Immature natural killer cell (primary cell): ENCODE data around the gene KRTAP12-4. TPM values are rescaled to one million over a fixed set of nuclear protein-coding genes. Genes with fewer than 3 reads are reported as not detected.
A peak's percentile ranks its signal among the peaks of the same experiment; 100 is the strongest.
"Not testable (repeated sequence)": the region's sequence is repeated elsewhere in the genome, so short reads cannot be mapped to it uniquely, and the experiment has no call there.

Source experiments
- DNase-seq, 3 donors: peaks; one replicate each; pipeline ENCODE4 v3.0.0; 2022; ENCODE audit warnings: mixed read lengths in 1 of 3
- H3K27ac Mint-ChIP-seq, 6 donors: one replicate each; pipeline ENCODE4 v1.8.0; 2020; ENCODE audit warnings: mixed read lengths in 6 of 6, mild to moderate bottlenecking in 5 of 6, inconsistent platforms in 4 of 6, moderate library complexity in 3 of 6
- H3K27me3 Mint-ChIP-seq, 3 donors: one replicate each; pipeline ENCODE4 v1.8.0; 2020 to 2021; ENCODE audit warnings: low read depth in 3 of 3, mild to moderate bottlenecking in 3 of 3, mixed read lengths in 3 of 3, moderate library complexity in 3 of 3, inconsistent platforms in 1 of 3
- H3K36me3 Mint-ChIP-seq, 3 donors: one replicate each; pipeline ENCODE4 v1.8.0; 2020; ENCODE audit warnings: mixed read lengths in 3 of 3, inconsistent platforms in 2 of 3, mild to moderate bottlenecking in 2 of 3
- H3K4me1 Mint-ChIP-seq, 2 donors: one replicate each; pipeline ENCODE4 v1.8.0; 2020; ENCODE audit warnings: inconsistent platforms in 2 of 2, mild to moderate bottlenecking in 2 of 2, mixed read lengths in 2 of 2, moderate library complexity in 1 of 2
- H3K4me3 Mint-ChIP-seq, 5 donors: one replicate each; pipeline ENCODE4 v1.8.0; 2020; ENCODE audit warnings: mild to moderate bottlenecking in 5 of 5, mixed read lengths in 5 of 5, inconsistent platforms in 3 of 5, moderate library complexity in 3 of 5
- H3K9me3 Mint-ChIP-seq, 6 donors: one replicate each; pipeline ENCODE4 v1.8.0; 2020; ENCODE audit warnings: mild to moderate bottlenecking in 6 of 6, mixed read lengths in 6 of 6, inconsistent platforms in 4 of 6, moderate library complexity in 3 of 6
- polyA plus RNA-seq, 3 donors: library from polyadenylated mRNA; unstranded; fragments of 300-500 nt; fragmentation: Illumina TruSeq; gene quantifications; one replicate each; pipeline ENCODE4 v1.2.3, GENCODE V29; 2021

Gene KRTAP12-4
- polyA plus RNA-seq, 3 donors from 2014 or later: not detected

DNA sequence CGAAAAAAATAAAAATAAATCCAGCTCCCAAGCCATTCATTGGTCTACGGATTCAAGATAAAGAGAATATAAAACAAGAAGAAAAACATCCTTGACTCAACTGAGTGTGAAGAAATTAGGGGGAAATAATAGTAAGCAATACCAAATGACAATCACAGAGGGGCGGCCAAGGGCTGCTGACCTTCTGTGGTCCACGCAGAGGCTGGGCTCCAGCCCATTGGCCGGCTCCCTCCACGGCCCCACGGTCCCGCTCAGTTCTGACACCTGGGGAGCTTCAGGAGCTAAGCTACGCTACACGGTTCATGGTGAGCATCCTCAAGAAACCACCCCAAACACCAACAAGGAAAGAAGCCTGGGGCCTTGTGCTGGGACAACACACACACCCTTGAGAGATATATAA lies 42.1 kb upstream of the KRTAP12-4 start:
- peaks cover 0 to 18% (median 6%) of the 10 kb centered on the region in 6 donors for H3K9me3 Mint-ChIP-seq
- DNase-seq: no peak
- H3K27me3 Mint-ChIP-seq: peaks cover 8 to 19% (median 10%) of the 10 kb centered on the region in 3 donors
- H3K27ac Mint-ChIP-seq: no peak overlapping the region
- no peak overlapping the region for H3K4me3 Mint-ChIP-seq
- H3K36me3 Mint-ChIP-seq: peaks cover 0 to 7% (median 4%) of the 10 kb centered on the region in 3 donors
- H3K4me1 Mint-ChIP-seq: peaks cover 0 to 8% of the 10 kb centered on the region in 2 donors

DNA sequence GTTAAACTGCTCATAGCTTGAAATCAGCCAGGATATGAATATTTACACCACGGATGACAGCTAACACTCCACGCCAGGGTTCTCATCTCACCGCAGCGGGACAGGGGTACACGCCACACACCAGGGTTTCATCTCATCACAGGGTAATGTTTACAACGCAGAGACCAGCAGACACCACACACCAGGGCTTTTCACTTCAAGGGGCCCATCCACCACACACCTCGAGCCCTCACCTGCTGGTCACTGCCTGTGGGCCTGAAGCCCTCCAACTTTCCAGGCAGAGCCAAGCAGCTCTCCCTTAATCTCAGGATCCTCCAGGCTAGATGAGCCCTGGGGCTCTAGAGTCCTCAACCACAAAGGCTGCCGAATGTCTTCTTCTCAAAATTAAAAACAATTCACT lies 41.2 kb upstream of the KRTAP12-4 start:
- Mint-ChIP-seq H3K27me3 (peaks cover 5 to 16% (median 10%) of the 10 kb centered on the region in 3 donors), H3K36me3 (peaks cover 0 to 7% (median 4%) of the 10 kb centered on the region in 3 donors), H3K4me1 (peaks cover 0 to 8% of the 10 kb centered on the region in 2 donors), H3K9me3 (peaks cover 0 to 18% (median 6%) of the 10 kb centered on the region in 6 donors), H3K27ac (no peak overlapping the region), H3K4me3 (no peak overlapping the region)
- no peak for DNase-seq

DNA sequence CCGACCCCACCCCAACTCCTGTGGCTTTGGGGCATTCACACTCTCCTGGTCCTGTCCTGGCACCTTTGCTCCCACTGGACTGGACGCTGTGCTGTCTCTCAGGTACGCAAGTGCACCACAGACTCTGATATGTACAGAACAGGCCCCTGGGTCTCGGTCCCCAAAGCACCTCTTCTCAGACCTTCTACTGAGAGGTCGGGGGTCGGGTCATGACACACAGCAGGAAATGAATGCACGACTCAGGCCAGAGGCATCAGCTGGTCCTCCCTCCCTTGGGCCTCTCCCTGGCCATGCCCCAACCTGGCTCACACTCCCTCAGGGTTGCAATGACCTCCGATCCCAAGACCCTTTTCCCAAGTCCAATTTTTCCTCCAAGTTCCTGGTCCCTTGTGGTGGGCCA lies 40.7 kb upstream of the KRTAP12-4 start:
- no peak overlapping the region for H3K27ac Mint-ChIP-seq

DNA sequence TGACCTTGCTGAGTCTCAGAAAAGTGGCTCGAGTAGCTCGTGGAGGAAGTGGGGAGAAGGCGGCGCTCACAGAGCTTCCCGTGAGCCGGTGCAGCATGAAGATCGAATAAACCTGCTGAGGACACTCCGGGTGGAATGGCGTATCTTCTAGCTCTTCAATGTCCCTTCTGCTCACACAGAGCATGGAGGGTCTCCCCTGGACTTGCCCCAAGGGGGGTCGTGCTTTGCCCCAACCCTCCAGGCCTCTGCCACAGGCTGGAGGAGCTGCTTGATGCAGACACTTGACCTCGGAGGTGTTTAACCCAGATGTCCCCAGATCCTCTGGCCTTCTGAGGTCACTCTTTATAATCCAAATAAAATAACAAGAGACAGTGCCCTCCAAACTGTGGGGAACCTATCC lies 40.3 kb upstream of the KRTAP12-4 start:
- Mint-ChIP-seq H3K36me3 (peaks cover 0 to 7% (median 4%) of the 10 kb centered on the region in 3 donors), H3K27ac (peak overlapping the region in 1 of 6 donors; percentile 24), H3K9me3 (peaks cover 0 to 18% (median 6%) of the 10 kb centered on the region in 6 donors), H3K4me1 (peaks cover 0 to 8% of the 10 kb centered on the region in 2 donors), H3K27me3 (peaks cover 4 to 14% (median 10%) of the 10 kb centered on the region in 3 donors), H3K4me3 (peak overlapping the region in 1 of 5 donors; percentile 45)
- DNase-seq: no peak

More for the DNA sequence above, 40.7 kb upstream of the KRTAP12-4 start:
- Mint-ChIP-seq H3K9me3 (peaks cover 0 to 18% (median 6%) of the 10 kb centered on the region in 6 donors), H3K4me1 (peaks cover 0 to 8% of the 10 kb centered on the region in 2 donors), H3K27me3 (peaks cover 4 to 16% (median 10%) of the 10 kb centered on the region in 3 donors), H3K4me3 (no peak overlapping the region), H3K36me3 (peaks cover 0 to 7% (median 4%) of the 10 kb centered on the region in 3 donors)
- no peak for DNase-seq

DNA sequence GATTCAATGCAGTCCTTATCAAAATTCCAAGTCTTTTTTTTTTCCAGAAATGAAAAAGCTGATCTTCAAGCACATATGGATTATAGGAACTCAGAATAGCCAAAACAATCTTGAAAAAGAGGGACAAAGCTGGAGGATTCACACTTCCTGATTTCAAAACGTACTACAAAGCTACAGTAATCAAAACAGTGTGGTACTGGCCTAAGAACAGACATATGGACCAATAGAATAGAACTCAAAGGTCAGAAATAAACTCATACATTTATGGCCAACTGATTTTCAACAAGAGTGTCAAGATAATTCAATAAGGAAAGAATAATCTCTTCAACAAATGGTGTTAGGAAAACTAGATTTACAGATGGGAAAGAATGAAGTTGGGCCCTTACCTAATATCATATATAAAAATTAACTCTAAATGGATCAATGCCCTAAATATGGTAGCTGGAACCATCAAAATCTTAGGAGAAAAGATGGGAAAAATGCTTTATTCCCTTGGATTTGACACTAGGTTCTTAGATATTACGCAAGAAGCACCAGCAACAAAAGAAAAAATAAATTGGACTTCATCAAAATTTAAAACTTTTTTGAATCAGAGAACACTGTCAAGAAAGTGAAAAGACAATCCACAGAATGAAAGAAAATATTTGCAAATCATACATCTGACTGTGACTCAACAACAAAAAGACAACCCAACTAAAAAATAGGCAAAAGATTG lies 38.5 kb upstream of the KRTAP12-4 start:
- Mint-ChIP-seq H3K27me3 (peaks cover 5 to 9% (median 7%) of the 10 kb centered on the region in 3 donors), H3K27ac (no peak overlapping the region)

DNA sequence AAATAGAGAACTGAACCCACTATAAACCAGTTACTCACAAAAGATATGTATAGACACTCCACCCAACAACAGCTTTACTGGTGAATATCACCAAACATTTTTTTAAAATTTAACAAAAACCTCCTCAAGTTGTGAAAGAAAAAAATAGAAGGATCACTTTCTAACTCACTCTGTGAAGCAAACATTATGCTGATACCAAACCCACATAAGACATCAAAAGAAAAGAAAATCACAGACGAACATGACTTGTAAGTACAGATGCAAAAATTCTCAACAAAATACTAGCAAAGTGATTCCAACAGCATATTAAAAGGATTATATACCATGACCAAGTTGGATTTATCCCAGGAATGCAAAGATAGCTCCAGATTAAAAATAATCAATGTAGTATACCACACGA lies 37.2 kb upstream of the KRTAP12-4 start:
- Mint-ChIP-seq H3K4me1 (peaks cover 0 to 5% of the 10 kb centered on the region in 2 donors), H3K27me3 (peaks cover 4 to 11% (median 5%) of the 10 kb centered on the region in 3 donors), H3K9me3 (peaks cover 0 to 18% (median 6%) of the 10 kb centered on the region in 6 donors), H3K36me3 (peaks cover 0 to 7% (median 4%) of the 10 kb centered on the region in 3 donors), H3K4me3 (no peak overlapping the region), H3K27ac (no peak overlapping the region)
- no peak for DNase-seq

More for the DNA sequence above, 38.5 kb upstream of the KRTAP12-4 start:
- Mint-ChIP-seq H3K9me3 (peaks cover 0 to 18% (median 6%) of the 10 kb centered on the region in 6 donors), H3K4me1 (peaks cover 0 to 7% of the 10 kb centered on the region in 2 donors), H3K36me3 (peaks cover 0 to 7% (median 4%) of the 10 kb centered on the region in 3 donors), H3K4me3 (no peak overlapping the region)
- DNase-seq: no peak

DNA sequence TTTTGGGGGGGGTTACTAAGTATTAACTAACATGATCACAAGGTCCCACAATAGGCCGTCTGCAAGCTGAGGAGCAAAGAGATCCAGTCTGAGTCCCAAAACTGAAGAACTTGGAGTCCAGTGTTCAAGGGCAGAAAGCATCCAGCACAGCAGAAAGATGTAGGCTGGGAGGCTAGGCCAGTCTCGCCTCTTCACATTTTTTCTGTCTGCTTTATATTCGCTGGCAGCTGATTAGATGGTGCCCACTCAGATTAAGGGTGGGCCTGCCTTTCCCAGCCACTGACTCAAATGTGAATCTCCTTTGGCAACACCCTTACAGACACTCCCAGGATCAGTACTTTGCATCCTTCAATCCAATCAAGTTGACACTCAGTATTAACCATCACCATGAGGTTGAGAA lies 35.3 kb upstream of the KRTAP12-4 start:
- Mint-ChIP-seq H3K9me3 (peaks cover 0 to 18% (median 6%) of the 10 kb centered on the region in 6 donors), H3K27ac (peak overlapping the region in 1 of 6 donors; percentile 64), H3K4me1 (peaks cover 7 to 12% of the 10 kb centered on the region in 2 donors)
- not testable (repeated sequence) for DNase-seq, H3K36me3 Mint-ChIP-seq, H3K27me3 Mint-ChIP-seq, H3K4me3 Mint-ChIP-seq

DNA sequence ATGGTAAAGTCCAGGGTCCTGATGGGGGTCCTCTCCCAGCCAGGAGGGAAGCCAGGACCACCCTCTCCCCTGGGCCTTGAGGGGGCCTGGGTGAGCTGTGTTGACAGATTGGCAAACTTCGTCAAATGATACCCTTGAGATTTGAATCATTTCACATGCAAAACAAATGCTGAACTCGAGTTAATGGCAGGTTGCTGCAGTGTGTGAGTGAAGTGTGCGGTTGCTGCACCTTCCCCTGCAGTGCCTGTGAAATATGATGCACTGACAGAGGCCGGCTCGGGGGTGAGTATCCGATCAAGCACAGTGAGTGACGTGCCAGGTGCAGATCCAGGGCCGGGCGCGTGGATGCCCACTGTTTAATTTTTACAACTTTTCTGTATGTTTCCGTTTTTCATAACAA lies 33.2 kb upstream of the KRTAP12-4 start:
- peaks cover 0 to 9% (median 4%) of the 10 kb centered on the region in 6 donors for H3K9me3 Mint-ChIP-seq
- peaks cover 6 to 7% of the 10 kb centered on the region in 2 donors for H3K4me1 Mint-ChIP-seq
- peaks cover 5 to 6% (median 5%) of the 10 kb centered on the region in 3 donors for H3K27me3 Mint-ChIP-seq
- H3K4me3 Mint-ChIP-seq: no peak overlapping the region
- DNase-seq: no peak
- peaks cover 0 to 3% (median 0%) of the 10 kb centered on the region in 3 donors for H3K36me3 Mint-ChIP-seq
- no peak overlapping the region for H3K27ac Mint-ChIP-seq

DNA sequence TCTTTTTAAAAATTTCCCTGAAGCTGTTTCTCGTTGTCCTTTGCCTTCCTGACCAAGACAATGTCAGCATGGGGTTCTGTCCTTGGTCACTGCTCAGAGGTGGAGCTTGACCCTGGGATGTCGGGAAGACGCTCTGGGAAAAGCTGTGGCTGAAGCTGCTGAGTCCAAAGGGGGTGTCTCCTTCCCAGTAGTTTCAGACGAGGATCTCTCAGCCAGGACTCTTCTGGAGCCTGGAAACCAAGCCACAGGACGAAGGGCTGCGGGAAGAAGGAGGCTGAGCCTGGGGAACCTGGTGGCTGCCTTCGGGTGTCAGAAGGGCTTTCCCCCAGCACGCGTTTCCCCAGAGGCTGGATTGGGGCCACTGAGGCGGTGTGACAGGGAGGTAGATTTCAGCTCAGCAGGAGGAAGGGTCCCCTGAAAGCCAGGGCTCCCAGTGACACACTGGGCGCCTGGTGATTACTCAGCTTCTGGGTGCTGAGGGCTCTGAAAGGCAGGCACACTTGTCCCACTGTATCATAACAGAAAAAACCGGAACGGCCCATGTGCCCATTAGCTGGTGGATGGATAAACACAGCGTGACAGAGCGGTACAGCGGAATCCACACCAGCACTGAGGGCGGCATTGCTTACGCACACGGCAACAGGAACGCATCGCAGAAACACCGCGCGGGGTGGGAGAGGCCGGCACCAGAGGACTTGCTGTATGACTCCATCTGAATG lies 32.5 kb upstream of the KRTAP12-4 start:
- no peak overlapping the region for H3K4me3 Mint-ChIP-seq
- DNase-seq: no peak
- H3K4me1 Mint-ChIP-seq: peaks cover 6 to 7% of the 10 kb centered on the region in 2 donors
- H3K9me3 Mint-ChIP-seq: peaks cover 0 to 3% (median 0%) of the 10 kb centered on the region in 6 donors
- H3K27ac Mint-ChIP-seq: no peak overlapping the region
- H3K36me3 Mint-ChIP-seq: no peaks in the 10 kb centered on the region
- peaks cover 2 to 10% (median 9%) of the 10 kb centered on the region in 3 donors for H3K27me3 Mint-ChIP-seq

DNA sequence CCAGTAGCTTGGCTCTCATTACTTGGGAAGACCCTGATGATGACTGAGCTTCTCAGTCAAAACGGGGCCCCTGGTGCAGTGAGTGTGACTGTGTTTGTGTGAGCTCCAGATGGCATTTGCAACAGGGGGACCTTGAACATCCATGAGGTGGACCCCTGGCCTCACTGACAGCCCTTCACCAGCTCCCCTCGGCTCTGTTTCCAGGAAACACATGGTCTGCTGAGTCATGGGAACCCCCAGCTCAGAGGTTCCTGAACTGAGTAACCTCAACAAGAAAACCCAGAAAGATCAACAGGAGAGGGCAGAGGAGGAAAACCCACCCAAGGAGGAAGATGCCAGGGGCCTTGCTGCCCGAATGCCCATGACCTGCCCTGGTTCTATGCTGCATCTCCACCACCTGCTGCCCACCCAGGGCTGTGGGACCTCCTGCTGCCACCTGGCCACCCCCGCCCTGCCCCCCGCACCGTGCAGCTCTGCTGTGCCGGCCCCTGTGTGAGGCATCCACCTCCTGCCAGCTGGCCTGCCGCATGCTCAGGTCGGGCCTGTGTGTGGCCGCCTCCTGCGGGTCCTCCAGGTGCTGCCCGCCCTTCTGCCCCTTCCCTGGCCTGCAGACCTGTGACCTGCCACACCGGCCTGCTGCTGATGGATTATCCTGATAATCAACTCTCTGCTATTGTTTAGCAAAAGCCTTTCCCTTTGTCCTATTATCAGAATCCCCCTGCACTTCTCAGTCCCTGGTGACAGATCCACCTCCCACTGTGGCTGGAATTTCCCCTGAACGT lies 31.7 kb upstream of the KRTAP12-4 start:
- Mint-ChIP-seq H3K9me3 (peaks cover 0 to 3% (median 0%) of the 10 kb centered on the region in 6 donors), H3K36me3 (no peaks in the 10 kb centered on the region), H3K4me3 (no peak overlapping the region), H3K4me1 (peaks cover 6 to 7% of the 10 kb centered on the region in 2 donors), H3K27ac (peak overlapping the region in 1 of 6 donors; percentile 37), H3K27me3 (peaks cover 2 to 11% (median 10%) of the 10 kb centered on the region in 3 donors)
- no peak for DNase-seq

DNA sequence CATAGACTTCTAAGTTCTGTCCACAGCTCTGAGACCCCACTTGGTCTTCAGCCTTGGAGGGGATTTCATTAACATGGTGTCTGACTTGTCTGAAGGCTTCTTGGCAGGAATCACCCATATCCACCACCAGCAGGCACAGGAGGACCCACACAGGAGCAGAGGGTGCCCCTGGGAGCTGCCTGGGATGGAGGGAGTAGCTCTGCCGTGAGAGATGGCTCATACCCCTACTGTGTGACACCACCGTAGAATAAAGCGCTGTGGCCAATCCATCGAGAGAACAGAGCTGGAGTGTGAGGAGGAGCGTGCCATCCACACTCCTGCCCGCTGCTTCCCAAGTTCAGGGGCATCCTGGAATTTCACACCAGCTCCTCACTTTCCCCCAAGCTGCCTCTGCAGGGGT lies 30.6 kb upstream of the KRTAP12-4 start:
- DNase-seq, H3K36me3 Mint-ChIP-seq, H3K4me3 Mint-ChIP-seq, H3K9me3 Mint-ChIP-seq, H3K27ac Mint-ChIP-seq, H3K4me1 Mint-ChIP-seq: not testable (repeated sequence)
- peaks cover 2 to 14% (median 10%) of the 10 kb centered on the region in 3 donors for H3K27me3 Mint-ChIP-seq

DNA sequence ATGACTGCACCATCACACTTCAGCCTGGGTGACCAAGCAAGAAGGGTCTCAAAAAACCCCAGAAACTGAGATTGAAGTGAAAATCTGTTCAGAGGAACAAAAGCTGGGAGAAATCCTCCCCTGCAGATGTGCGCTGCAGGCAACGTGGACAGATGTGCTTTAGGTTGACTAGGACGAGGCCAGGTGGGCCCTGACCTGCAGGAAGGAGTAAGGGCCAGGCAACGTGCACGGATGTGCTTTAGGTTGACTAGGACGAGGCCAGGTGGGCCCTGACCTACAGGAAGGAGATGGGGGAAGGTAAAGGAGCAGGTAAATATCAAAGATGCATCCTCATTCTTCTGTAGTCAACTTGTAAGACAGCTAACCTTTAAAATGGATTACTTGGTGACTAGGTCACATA lies 30.0 kb upstream of the KRTAP12-4 start:
- Mint-ChIP-seq H3K27me3 (peaks cover 2 to 17% (median 10%) of the 10 kb centered on the region in 3 donors), H3K27ac (peak overlapping the region in 1 of 6 donors; percentile 6), H3K4me1 (peaks cover 6 to 7% of the 10 kb centered on the region in 2 donors), H3K4me3 (no peak overlapping the region), H3K36me3 (no peaks in the 10 kb centered on the region), H3K9me3 (no peaks in the 10 kb centered on the region)
- DNase-seq: no peak

DNA sequence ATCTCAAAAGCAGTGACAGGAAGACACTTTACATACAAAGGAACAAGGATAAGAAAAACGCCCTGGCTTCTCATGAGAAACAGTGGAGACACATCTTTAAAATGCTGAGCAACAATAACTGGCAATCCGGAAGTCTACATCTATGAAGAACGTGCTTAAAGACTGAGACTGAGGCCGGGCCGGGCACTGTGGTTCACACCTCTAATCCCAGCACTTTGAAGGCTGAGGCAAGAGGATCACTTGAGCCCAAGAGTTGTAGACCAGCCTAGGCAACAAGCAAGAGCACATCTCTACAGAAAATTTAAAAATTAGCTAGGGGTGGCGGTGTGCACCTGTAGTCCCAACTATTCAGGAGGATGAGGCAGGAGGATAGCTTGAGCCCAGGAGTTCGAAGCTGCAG lies 29.6 kb upstream of the KRTAP12-4 start:
- peak overlapping the region in 1 of 6 donors; percentile 6 for H3K27ac Mint-ChIP-seq
- no peaks in the 10 kb centered on the region for H3K36me3 Mint-ChIP-seq
- DNase-seq: no peak
- H3K9me3 Mint-ChIP-seq: no peaks in the 10 kb centered on the region
- peaks cover 2 to 17% (median 10%) of the 10 kb centered on the region in 3 donors for H3K27me3 Mint-ChIP-seq
- H3K4me3 Mint-ChIP-seq: no peak overlapping the region
- peaks cover 6 to 7% of the 10 kb centered on the region in 2 donors for H3K4me1 Mint-ChIP-seq
